DMS114 treated with DMSO at 0.1 percent for 48 hours (cell line): ENCODE data around the gene FXYD6.
"Not testable (repeated sequence)": the region's sequence is repeated elsewhere in the genome, so short reads cannot be mapped to it uniquely, and the experiment has no call there.

ENCODE experiments used
- DNase-seq: peaks from one replicate; lab custom pipeline; 2025; ENCODE audit not compliant: unreplicated experiment; lab: John Stamatoyannopoulos, UW

FXYD6 gene, protein sequence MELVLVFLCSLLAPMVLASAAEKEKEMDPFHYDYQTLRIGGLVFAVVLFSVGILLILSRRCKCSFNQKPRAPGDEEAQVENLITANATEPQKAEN

DNA sequence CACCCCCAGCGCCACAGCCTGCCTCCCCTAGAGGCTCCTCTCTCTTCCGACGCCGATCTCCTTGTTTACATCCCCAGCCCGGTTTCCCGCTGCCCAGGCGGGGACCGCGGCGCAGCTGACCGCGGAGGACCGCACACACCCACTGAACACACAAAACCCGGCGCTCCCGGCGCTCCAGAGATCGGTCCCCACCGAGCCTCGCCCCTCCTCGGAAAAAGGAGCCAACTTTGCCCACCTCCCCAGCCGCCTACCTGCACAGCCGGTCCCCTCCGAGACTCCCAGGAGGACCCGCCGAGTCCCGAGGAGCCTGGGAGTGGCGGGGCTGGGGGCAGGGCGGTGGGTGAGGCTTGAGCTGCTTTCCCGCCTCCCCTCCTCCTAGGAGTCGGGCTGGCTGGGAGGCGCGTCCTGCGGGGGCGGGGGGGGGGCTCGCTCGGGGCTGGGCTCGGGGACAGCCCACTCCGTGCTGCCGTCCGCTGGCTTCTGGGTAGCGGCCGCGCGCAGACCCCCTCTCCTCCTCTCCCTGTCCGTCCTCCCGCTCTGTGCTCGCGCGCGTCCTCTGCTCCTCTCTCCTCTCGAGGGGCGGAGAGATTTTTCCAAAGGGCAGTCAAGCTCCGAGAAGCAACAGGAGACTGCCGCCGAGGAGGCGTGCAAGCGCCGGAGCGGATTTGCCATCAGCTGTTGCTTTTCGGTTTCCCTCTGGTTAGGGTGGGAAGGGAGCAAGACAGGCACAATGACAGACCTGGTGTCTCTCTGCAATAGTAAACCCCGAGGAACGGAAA, at the start of gene FXYD6:
TSS of gene FXYD6 (minus strand) at position 318 of the 779 bp plus-strand sequence. CDS start 33,882 bp downstream, outside the sequence.
- DNase-seq, result peak; percentile 7

DNA sequence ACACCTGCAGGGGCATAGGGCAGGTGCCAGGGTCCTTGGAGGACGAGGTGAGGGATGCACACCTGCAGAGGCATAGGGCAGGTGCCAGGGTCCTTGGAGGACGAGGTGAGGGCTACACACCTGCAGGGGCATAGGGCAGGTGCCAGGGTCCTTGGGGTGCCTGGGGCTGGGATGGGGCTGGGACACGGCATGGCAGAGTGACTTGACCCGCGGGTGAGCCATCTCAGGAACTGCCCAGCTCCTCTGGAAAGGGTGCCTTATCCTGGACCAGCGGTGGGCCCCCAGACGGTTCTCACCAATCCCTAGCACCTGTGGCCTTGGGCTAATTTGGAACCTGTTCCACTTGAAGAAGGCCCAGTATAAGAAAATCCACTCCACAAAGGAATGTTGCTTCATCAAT, 49.7 kb upstream of the FXYD6 start:
- DNase-seq, result not testable (repeated sequence)

DNA sequence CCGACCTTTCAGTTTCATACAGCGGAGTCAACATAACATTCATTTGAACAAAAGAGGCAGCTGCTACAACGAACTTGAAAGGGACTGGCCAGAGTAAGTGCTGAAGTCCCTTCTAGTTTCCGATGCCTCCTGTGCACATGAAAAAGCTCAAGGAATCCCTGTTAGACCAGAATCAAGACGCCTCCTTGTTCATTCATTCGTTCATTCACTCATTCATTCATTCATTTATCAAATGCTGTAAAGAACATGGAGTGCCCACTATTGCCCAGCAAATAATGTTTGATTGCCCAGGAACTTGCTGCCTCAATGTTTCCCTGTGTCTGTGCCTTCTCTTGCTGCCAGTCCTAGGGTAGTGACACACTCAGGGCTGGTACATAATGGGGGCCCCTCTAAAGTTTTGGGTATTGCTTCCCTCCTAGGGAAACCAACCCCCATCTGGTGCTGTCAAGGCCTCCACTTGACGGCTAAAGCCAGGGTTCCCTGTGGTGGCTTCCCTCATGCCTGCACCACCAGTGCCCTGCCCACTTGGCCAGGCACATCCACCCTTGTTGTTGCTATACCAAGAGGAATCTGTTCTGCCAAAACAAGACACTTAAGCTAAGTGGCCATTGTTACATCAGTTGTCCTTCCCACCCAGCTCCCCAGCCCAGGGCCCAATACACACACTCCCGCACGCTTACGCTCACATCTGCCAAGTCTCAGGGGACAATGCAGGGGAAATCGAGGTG, 48.9 kb upstream of the FXYD6 start:
- no peak for DNase-seq

DNA sequence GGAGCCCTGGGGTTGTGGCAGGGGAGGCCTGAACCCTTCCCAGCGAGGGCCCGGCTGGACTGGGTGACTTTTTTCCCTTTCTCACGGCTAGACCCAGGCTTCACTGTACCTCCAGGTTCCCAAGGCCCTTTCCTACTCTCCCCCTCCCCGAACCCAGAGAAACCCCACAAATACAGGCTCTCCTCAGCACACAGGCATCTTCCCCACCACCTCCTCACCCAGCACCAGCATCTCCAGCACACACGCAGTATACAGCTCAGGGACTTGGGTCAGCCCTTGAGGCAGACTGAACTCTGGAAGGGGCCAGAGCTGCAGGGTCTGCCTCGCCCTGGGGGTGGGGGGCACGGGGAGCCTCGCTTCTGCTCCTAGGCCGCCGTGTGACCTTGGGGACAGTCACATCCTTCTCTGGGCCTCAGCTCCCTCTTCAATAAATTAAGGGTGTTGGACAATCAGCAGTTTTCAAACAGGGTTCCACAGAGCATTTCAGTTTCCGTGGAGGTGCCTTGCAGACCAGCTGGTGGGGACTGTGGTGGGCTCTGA, 48.2 kb upstream of the FXYD6 start:
- DNase-seq, result no peak

DNA sequence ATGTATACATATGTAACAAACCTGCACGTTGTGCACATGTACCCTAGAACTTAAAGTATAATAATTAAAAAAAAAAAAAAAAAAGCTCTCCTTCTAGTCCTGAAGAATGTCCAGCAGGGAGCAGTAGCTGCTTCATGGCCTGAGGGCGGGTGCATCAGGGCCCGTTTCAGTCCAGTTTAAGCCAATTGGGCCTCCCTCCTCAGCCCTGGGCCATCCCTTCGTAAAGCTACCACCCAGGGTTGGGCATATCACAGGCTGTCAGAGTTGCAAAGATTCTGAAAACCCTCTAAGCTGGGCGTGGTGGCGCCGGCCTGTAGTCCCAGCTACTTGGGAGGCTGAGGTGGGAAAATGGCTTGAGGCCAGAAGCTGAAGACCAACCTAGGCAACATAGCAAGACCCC, 47.3 kb upstream of the FXYD6 start:
- no peak for DNase-seq

DNA sequence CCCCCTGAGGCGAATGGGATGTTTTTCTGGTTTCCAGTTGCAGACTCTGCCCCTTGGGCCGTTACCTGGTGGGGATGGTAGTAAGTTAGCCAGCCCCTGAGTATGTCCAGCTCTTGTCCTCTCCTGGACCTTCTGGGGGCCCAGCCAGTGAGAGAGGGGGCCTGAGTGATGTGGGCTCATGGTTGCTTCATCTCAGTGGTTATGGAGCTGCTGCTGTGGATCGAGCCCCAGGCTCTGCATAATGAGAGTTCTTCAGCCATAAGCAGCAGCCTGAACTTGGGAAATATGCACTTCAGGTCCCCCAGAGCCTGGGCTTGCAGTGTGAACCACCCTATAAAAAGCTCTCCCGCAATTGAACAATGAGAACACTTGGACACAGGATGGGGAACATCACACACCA, 46.8 kb upstream of the FXYD6 start:
- no peak for DNase-seq

DNA sequence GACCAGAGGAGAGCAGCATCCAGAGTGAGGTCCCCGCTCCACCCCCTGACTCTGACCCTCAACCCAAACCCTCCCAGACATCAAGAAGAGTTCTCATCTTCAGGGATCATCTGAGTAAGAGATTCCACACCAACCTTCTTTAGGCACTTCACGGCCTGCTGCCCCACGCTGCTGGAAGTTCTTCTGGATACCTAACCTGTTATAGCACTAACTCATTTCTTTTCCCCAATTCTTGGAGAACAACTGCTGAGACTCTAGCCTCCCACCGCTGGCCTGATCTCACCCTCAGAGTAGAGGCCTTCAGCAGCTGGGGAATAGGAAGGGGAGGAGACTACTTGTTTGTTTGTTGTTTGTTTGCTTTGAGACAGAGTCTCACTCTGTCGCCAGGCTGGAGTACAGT, 45.4 kb upstream of the FXYD6 start:
- no peak for DNase-seq

DNA sequence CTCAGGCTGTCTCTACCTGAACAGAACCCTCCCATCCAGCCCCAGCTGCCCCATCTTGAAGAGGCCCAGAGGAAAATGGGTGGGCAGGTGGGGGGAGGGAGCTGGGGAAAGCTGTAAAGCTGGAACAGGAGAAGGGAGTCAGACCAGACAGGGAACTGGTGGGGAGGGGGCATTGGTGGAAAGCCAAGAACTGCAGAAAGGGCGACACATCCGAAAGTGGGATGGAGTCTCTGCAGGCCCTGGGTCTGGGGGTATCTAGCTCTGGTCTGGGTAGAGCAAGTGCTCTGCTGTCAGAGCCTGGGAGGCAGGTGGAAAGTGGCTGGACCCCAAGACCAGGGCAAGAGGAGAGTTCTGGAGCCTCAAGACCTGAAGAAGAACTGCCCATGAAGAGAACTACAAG, 45.0 kb upstream of the FXYD6 start:
- DNase-seq, result no peak

DNA sequence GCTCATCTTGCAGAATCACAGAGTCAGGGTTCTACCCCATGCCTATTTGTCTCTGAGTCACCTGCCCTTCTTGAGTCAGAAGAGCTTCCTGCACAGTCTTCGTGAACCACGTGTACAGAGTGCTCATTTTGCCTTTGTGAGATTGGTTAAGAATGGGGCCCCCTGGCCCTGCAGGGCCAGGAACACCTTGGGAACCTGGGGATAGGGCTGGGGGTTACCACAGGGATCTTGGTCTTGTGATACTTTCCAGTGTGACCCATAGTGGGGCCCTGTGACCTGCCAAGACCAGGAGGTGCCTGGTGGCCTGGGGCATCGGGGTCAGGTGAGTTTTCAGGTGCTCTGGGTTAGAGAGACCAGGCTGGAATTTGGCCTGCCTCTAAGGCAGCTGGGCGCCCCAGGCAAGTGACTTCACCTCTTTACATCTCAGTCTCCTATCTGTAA, 43.3 kb upstream of the FXYD6 start:
- DNase-seq, result no peak

DNA sequence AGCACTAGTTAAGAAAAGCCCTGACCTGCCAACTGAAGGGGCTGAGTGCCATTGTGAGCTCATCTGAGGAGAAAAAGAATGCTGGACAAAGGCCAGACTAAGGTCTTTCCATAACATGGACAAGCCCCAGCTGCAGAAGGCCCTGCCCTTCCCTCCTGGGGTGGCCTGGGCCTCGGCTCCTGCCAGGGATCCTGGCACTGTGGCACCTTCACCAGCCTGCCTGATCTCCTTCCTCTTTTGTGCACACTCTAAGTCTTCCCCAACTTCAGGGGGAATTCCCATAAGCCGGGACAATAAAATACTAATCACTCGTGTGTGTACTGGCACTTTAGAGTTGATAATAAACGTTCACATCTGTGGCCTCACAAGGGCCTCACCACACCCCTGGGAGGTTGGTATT, 42.9 kb upstream of the FXYD6 start:
- no peak for DNase-seq

DNA sequence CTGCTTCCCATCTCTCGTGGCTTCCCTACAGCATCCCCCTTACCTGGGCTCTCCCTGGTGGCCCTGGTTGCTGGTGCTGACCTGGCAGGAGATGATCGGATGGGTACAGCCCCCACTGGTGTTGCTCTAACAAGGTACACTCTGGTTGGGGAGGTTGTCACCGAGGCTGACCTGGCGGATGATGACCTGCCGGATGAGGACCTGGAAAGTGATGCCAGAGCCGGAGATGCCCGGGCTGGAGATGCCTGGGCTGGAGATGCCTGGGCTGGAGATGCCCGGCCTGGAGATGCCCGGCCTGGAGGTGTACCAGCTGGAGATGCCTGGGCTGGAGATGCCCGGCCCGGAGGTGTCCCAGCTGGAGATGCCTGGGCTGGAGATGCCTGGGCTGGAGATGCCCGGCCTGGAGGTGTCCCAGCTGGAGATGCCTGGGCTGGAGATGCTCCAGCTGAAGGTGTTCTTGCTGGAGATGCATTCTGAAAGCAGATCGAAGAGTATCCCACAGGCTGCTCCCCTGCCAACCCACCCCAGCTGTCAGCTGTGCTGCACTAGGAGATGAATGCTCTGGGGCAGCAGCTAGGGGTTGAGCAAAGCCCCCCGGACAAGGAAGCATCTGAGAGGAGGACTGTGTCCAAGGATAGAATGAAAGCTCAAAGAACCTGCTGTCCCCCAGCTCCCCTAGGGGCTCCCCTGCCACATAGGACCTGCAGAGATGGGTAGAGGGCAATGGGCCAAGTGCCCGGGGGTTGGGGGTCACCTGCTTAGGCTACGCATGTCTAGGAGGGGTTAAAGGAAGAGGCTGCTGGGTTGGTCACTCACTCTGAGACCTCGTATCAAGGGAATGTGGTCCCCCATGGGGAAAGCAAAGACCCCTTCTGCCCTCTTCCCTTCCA, 42.2 kb upstream of the FXYD6 start:
- no peak for DNase-seq

DNA sequence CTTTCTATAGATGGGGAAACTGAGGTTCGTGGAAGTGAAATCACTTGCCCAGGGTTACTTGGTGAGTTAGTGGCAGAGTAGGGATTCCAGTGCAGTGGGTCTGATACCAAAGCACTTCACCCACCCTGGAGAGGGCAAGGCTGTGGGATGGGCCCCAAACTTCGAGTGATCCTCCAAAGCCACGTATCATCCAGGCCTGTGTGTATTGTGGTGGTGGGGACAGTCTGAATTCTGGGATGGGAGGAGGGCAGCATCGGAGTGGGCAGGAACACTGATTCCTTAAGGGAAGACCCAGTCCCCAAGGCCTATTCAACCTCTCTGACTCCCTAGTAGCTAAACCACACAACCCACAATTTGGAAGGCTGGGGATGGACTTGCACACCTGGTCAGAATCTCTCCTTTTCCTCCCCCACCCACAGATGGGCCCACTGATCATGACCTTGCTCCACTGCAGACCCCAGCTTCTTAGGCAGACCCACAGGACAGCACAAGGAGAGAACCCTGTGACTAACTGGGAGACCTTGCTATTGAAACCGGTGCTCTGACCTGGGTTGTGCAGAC, 41.2 kb upstream of the FXYD6 start:
- DNase-seq, result no peak

DNA sequence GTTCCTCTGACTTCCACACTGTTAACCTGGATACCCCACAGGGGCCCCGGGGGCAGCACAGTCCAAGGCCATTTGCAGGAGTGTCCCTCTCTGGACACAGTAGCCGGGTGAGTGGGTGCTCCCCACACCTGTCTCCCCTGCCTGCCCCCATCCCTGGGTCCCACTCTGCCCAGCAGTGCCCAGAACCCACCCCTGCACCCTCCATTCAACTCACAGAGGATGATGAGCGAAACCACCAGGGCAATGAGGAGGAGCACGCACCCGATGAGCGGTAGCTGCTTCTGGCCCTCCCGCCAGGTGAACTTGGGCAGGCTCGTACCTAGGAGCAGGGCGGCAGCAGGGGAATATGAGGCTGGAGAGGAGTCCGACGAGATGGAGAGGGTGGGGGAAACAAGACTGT, 40.5 kb upstream of the FXYD6 start:
- no peak for DNase-seq

DNA sequence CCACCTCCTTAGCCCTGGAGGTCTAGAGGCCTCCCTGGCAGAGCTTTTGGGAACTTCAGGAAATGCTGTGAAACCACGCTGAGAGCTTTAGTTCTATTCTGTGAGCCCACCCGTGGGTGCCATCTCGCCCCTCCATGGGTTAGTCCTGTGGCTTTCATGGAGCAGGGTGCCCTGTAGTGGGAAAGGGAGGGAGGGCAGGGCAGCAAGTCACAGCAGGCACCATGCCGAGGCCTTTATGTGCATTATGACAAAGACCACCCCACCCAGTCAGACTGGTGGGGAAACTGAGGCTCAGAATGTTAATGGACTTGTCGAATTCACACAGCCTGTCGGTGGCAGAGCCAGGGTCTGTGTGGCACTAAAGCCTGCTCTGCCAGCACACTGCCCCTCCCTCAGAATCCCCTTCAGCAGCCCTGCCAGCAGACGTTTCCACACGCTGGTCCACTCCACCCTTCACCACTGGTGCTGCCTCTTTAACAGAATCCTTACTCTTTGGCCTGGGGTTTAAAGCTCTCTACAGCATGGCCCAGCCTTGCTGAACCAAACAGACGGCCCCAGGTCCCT, 39.3 kb upstream of the FXYD6 start:
- DNase-seq, result no peak

DNA sequence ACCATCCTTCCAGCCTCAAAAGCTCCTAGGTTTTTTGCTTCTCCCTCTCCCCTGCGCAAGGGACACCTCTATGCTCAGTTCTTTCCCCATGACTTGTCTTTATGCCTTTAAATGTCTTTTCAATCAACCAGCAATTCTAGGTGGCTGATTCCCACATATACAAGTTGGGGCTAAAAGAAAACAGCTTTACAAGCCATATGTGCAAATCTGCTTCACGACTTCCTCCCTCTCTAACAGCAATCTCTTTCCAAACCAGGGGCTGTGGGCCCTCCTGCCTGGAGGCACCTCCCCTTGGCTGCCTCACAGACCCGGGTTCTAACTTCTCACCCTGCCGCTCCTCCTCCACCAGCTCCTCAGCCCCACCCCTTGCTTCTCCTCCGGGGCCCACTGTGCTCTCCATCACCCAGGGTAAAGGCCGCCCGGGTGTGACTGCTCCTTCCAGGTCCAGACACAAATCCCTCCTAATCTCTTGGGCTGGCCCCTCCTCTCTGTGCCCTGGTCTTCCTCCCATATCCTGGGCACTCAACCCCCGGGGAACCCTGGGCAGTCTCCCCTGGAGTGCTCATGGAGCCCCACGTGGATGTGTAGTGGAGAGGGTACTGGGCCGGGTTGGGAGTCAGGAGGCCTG, 38.6 kb upstream of the FXYD6 start:
- DNase-seq, result no peak

DNA sequence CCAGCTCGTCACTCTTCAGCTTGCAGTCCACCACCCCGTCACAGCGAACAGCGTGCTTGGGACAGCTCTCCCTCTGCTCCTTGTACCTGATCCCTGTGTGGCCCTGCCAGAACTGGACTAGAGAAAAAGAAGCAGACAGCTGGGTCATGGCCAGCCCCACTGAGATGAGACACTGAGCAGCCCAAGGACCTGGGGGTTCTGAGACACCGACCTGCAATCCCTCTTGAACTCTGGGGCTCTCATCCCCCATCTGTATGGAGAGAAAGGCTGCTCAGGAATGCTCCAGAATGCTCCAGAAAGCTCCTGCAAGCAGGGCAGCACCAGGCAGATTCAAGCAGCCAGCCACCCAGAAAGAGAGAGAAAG, 37.9 kb upstream of the FXYD6 start:
- DNase-seq, result no peak

DNA sequence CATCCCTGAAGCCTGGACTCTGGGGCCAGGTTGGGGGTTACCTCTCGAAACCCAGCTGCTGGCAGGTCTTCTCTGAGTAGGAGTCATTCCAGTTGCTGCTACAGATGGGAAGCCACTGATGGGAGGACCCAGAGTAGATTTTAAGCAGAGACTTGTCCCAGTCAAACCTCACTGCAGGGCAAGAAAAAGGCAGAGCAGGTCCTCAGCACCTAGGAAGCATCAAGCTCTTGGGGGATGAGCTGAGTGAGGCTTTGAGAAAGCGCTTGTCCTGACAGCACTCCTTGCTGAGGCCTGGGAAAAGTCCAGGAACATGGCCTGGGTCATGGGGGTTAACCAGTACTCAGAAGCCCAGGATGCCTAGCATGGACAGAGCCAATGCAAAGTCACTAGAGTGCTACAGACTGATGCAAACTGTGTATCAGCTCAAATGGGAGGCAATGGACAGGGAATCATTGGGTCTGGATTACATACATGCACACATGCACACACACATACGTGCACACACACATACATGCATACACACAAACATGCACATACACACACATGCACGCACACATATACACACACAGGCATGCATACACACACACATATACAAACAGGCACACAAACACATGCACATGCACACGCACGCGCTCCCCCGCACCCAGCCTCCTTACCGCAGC, 37.4 kb upstream of the FXYD6 start:
- DNase-seq, result no peak

DNA sequence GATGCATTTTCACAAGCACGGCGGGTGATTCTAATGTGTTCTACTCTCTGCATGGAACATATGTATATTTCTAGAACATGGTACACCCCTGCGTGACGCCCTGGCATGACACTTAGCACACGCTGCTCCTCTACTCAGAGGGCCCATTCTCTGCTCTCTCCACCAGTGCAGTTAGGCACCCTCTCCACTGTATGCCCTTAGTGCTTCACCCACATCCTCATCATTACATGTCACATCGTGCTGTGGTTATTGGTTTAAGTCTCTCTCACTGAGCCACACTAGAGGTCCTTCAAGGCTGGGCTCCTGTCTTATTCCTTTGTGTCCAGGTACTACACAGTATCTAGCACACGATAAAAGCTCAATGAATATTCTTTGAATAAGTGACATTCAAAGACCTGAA, 36.0 kb upstream of the FXYD6 start:
- no peak for DNase-seq

DNA sequence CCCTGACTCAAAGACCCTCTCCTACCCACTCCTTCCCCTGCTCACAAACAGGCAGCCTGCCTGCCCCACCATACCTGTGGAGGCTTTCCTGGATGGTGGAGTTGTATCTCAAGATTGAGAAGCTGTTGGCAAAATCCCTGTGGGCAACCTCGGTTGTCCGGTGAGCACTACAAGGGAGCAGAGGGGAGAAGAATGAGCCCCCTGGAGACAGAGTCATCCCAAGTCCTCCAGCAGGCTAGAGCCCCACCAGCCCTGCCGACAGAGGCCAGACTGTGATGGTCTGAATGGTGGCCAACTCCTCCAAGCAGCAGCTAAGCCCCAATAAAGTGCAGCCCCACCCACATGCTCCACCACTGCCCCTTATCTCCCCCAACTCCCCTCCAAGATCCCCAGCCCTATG, 35.2 kb upstream of the FXYD6 start:
- DNase-seq, result no peak
